ENCODE data around the gene CRB1. TPM values are rescaled to one million over a fixed set of nuclear protein-coding genes. Genes with fewer than 3 reads are reported as not detected.

Gene CRB1
- total and polyA plus RNA-seq, 2 of the 8 experiments (the other 6 are each of a cell fraction or from before 2014, with no cell fraction given), result 0.03 TPM; not detected in 1

DNA sequence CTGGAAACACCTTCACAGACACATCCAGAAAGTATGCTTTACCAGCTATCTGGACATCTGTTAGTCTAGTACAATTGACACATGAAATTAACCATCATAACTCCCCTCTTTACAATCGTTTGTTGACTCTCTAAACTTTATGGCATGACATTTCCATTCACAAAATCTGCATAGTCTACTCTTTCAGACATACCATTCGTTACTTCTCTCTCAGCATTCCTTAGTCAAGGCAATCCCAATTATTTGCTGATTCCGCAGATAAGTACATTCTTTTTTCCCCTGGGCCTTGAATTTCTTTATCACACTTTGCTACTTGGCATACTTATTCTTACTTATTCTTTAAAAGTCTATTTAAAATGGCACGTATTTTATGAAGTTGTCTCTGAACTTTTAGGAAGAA, 15.1 kb upstream of the CRB1 start:
- Histone ChIP-seq H3K9ac (replicated peaks in 1 of 4; ENCODE audit: extremely low read depth in 1 of 4, low read depth in 3 of 4, low read length in 3 of 4) (no peak overlapping the region), H2BK12ac (ENCODE audit: low read depth, low read length) (no peak overlapping the region), H4K91ac (replicated peaks; ENCODE audit: insufficient read length, low read length) (no peak overlapping the region), H2BK5ac (ENCODE audit: low read depth, low read length) (no peak overlapping the region), H3K27me3 (replicated peaks in 1 of 4; ENCODE audit: control insufficient read depth in 3 of 4, extremely low read depth in 1 of 4, insufficient read depth in 3 of 4, low read length in 3 of 4) (no peaks in the 10 kb centered on the region), H3K23me2 (ENCODE audit: low read depth, low read length) (no peaks in the 10 kb centered on the region; the same call in 1 of the 2 replicates), H3K4me1 (replicated peaks in 1 of 4; ENCODE audit: control insufficient read depth in 3 of 4, insufficient read depth in 4 of 4, low read length in 3 of 4) (no peaks in the 10 kb centered on the region), H3K79me2 (ENCODE audit: control insufficient read depth in 1 of 2, insufficient read depth in 2 of 2, low read length in 2 of 2) (no peaks in the 10 kb centered on the region), H3K56ac (replicated peaks; ENCODE audit: insufficient read length, low read depth, low read length) (no peak overlapping the region), H3K36me3 (ENCODE audit: control insufficient read depth in 2 of 4, insufficient read depth in 4 of 4, low read length in 3 of 4) (no peaks in the 10 kb centered on the region), H2AFZ (ENCODE audit: low read length) (no peak overlapping the region), H3K4me2 (ENCODE audit: insufficient read depth in 1 of 2, low read depth in 2 of 2, low read length in 2 of 2) (no peak overlapping the region), H4K8ac (ENCODE audit: extremely low read depth, insufficient read depth, low read length) (no peak overlapping the region), H2BK15ac (ENCODE audit: low read length) (no peak overlapping the region), H2BK120ac (replicated peaks; ENCODE audit: low read depth, low read length) (no peak overlapping the region), H3K4ac (replicated peaks; ENCODE audit: insufficient read length, low read depth, low read length) (no peak overlapping the region), H3K27ac (ENCODE audit: low read depth, low read length) (no peak overlapping the region), H3K23ac (ENCODE audit: insufficient read length) (no peak overlapping the region), H3K18ac (ENCODE audit: extremely low read depth, low read length) (no peak overlapping the region), H3K79me1 (ENCODE audit: low read depth, low read length) (no peaks in the 10 kb centered on the region), H4K5ac (ENCODE audit: insufficient read length, low read depth, low read length) (no peak overlapping the region), H2BK20ac (ENCODE audit: low read length) (no peak overlapping the region), H4K20me1 (replicated peaks in 1 of 2; ENCODE audit: control insufficient read depth in 1 of 2, insufficient read depth in 2 of 2, low read length in 2 of 2) (no peaks in the 10 kb centered on the region), H3K4me3 (ENCODE audit: extremely low read depth in 1 of 4, insufficient read depth in 2 of 4, low read depth in 3 of 4, low read length in 4 of 4) (no peak overlapping the region), H3K9me3 (ENCODE audit: insufficient read depth in 2 of 2, low read depth in 1 of 2, low read length in 1 of 2) (no peaks in the 10 kb centered on the region), H3K14ac (ENCODE audit: insufficient read length) (no peak overlapping the region), H2AK5ac (ENCODE audit: low read depth, low read length) (no peak overlapping the region)
- POLR2A ChIA-PET (ENCODE audit: partially characterized antibody), result no interaction called here
- DNase-seq (ENCODE audit: low read depth in 1 of 2, low spot score in 2 of 2) (no peak), FAIRE-seq (peak; percentile 24)
- 80% methylated on average over 4 of the region's 4 CpGs; no CpG with 5 or more reads in 1 of the 2 experiments for WGBS, 2 experiments (ENCODE audit: extremely low coverage in 1 of 2, insufficient coverage in 1 of 2, insufficient read length in 1 of 2, insufficient replicate concordance in 2 of 2, low coverage in 1 of 2, low lambda C conversion rate in 2 of 2, missing lambda C conversion rate in 1 of 2)
- TF ChIP-seq MAFK (IDR thresholded peaks at IDR 0.05; ENCODE audit: low read depth, low read length), result peak; percentile 17; the same call in 1 of the 2 replicates
- TF ChIP-seq, protein P1, sequence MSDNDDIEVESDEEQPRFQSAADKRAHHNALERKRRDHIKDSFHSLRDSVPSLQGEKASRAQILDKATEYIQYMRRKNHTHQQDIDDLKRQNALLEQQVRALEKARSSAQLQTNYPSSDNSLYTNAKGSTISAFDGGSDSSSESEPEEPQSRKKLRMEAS (IDR thresholded peaks at IDR 0.05), result no peak
- no peak for TF ChIP-seq EGR1 (IDR thresholded peaks at IDR 0.05; ENCODE audit: borderline replicate concordance, low read depth, low read length)
- 0 out of 2 replicates have a peak, but pooled peaks have one; percentile 2 for TF ChIP-seq TEAD4 (IDR thresholded peaks at IDR 0.05; ENCODE audit: low read depth, low read length)
- CTCF ChIA-PET (ENCODE audit: partially characterized antibody), result interaction anchor here (1.4 kb wide), 1 partner anchor 72 kb away, joined by 5 read pairs; no protein-coding TSS in a partner anchor
